Vagina (tissue), 2 donors: ENCODE measurements around the gene NPRL2.

Experiments
- CTCF ChIP-seq, 3 experiments: fragments of 450-650 bp in 2 of 3; fragments of 200-600 bp in 1 of 3; sonication (generic) in 1 of 3; IDR thresholded peaks; one replicate each; pipeline ENCODE4 v1.5.1; 2017 to 2019; ENCODE audit warnings: antibody characterized with exemption in 3 of 3, mild to moderate bottlenecking in 2 of 3, moderate library complexity in 2 of 3
- POLR2A ChIP-seq, 2 donors: fragments of 450-650 bp; IDR thresholded peaks; one replicate each; pipeline ENCODE4 v1.6.1; 2017; ENCODE audit warnings: antibody characterized with exemption in 2 of 2, mild to moderate bottlenecking in 2 of 2, moderate library complexity in 2 of 2

DNA sequence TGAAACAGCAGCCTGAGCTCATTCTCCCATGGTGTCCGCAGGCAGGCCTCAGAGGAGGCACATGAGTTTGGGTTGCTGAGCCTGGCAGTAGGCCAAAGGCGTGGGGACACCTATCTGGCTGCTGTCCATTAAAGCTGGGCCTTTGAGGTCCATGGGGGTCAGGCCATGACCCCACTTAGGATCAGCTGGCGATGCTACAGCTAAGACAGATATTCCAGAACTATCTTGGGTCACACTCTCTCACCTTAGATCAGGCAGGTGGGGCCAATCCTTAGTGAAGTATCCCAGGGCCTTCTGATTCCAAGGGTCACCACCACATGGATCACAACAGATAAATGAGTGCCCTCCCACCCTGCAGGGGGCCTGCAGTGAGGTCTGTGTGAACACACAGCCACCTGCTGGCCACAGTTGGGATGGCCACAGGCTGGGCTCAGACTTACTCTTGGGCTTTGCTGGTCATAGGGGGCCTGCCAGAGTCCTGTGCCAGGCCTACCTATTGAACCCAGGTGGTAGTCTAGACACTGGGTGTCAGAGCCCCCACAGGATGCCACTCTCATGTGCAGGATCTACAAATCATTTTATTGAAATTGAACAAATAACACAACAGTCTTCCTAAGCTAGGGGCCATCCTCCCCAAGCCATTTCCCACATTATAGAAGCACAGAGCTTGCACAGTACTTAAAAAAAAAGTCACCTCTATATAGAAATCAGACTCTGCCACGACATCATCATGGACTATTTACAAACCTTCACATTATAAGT lies 26.0 kb downstream of the NPRL2 start:
- TF ChIP-seq POLR2A (IDR thresholded peaks at IDR 0.05) (no peak), CTCF (IDR thresholded peaks at IDR 0.05) (peak; percentile 36 to 76 (median 74))
